CD4-positive, CD25-positive, alpha-beta regulatory T cell (primary cell): ENCODE results near the gene TOMM22. TPM values are rescaled to one million over a fixed set of nuclear protein-coding genes. Genes with fewer than 3 reads are reported as not detected.
"Not testable (repeated sequence)": the region's sequence is repeated elsewhere in the genome, so short reads cannot be mapped to it uniquely, and the experiment has no call there.

Experiments
- ATAC-seq, 2 donors: fragments of 150-1000 bp; cut with Tn5 transposase; one replicate each; pipeline ENCODE4 v1.10.0; 2021; ENCODE audit warnings: low read depth in 2 of 2, moderate number of reproducible peaks in 2 of 2, moderate library complexity in 1 of 2
- DNase-seq, 3 donors: peaks; one replicate each; pipeline versions ENCODE4 v3.0.0 to v3.0.0-alpha.2; 2012 to 2022; ENCODE audit warnings: mixed read lengths in 1 of 3
- H3K27ac ChIP-seq: one replicate; pipeline ENCODE4 v1.7.0; 2013; ENCODE audit warnings: mild to moderate bottlenecking, low read length; ENCODE audit not compliant: insufficient read depth, poor library complexity, severe bottlenecking
- H3K27me3 ChIP-seq: one replicate; pipeline ENCODE4 v1.7.0; 2013; ENCODE audit warnings: low read length; ENCODE audit not compliant: control insufficient read depth, insufficient read depth
- H3K36me3 ChIP-seq: one replicate; pipeline ENCODE4 v1.7.0; 2013; ENCODE audit warnings: mild to moderate bottlenecking, low read length, moderate library complexity; ENCODE audit not compliant: control insufficient read depth, insufficient read depth
- H3K4me1 ChIP-seq: 2 replicates; pipeline ENCODE4 v1.7.0; 2013; ENCODE audit warnings: mild to moderate bottlenecking, low read length; ENCODE audit not compliant: insufficient read depth, control insufficient read depth, poor library complexity, severe bottlenecking
- H3K4me3 ChIP-seq: one replicate; pipeline ENCODE4 v1.7.0; 2013; ENCODE audit warnings: low read depth, mild to moderate bottlenecking, low read length, moderate library complexity
- H3K9me3 ChIP-seq, 2 experiments: 1 replicate in 1 of 2; 2 replicates in 1 of 2; pipeline ENCODE4 v1.7.0; 2013; ENCODE audit warnings: low read length in 2 of 2, mild to moderate bottlenecking in 1 of 2, moderate library complexity in 1 of 2; ENCODE audit not compliant: control insufficient read depth in 2 of 2
- H3K27ac Mint-ChIP-seq, 3 donors: one replicate each; pipeline ENCODE4 v1.8.0; 2020 to 2022; ENCODE audit warnings: mild to moderate bottlenecking in 3 of 3, mixed read lengths in 3 of 3, moderate library complexity in 2 of 3
- H3K27me3 Mint-ChIP-seq: one replicate; pipeline ENCODE4 v1.8.0; 2022; ENCODE audit warnings: mild to moderate bottlenecking, mixed read lengths
- H3K36me3 Mint-ChIP-seq: one replicate; pipeline ENCODE4 v1.8.0; 2020; ENCODE audit warnings: mixed read lengths
- H3K4me1 Mint-ChIP-seq, 4 donors: one replicate each; pipeline ENCODE4 v1.8.0; 2020 to 2022; ENCODE audit warnings: mixed read lengths in 4 of 4, mild to moderate bottlenecking in 1 of 4
- H3K4me3 Mint-ChIP-seq, 4 donors: one replicate each; pipeline ENCODE4 v1.8.0; 2020 to 2022; ENCODE audit warnings: mild to moderate bottlenecking in 4 of 4, mixed read lengths in 4 of 4, moderate library complexity in 3 of 4
- H3K9me3 Mint-ChIP-seq, 7 donors: one replicate each; pipeline ENCODE4 v1.8.0; 2020 to 2022; ENCODE audit warnings: mixed read lengths in 7 of 7, mild to moderate bottlenecking in 3 of 7, moderate library complexity in 2 of 7
- polyA plus RNA-seq, 4 donors: library from polyadenylated mRNA; unstranded; fragments of 300-500 nt; fragmentation: Illumina TruSeq; gene quantifications; one replicate each; pipeline ENCODE4 v1.2.3, GENCODE V29; 2021
- total RNA-seq: library from RNA; stranded (reverse); gene quantifications from one replicate; pipeline ENCODE4 v1.2.3, GENCODE V29; 2022

TOMM22 gene
- total RNA-seq (58.4 TPM), polyA plus RNA-seq (10 to 100 TPM; 61.6 to 72.7 (median 65.7) TPM)

- H3K9me3 Mint-ChIP-seq: no peaks in the 10 kb centered on the region
- H3K27me3 ChIP-seq: no peaks in the 10 kb centered on the region
- H3K27ac Mint-ChIP-seq: peak within 1 kb of the TSS; percentile 97 to 99 (median 97)
- peaks cover 33% of the 10 kb centered on the region for H3K36me3 ChIP-seq
- H3K27me3 Mint-ChIP-seq: peaks cover 5% of the 10 kb centered on the region
- DNase-seq: peak; percentile 77 to 89 (median 83)
- peaks cover 11% of the 10 kb centered on the region for H3K36me3 Mint-ChIP-seq
- peak within 1 kb of the TSS; percentile 89 for H3K4me3 ChIP-seq
- H3K4me1 ChIP-seq: peaks cover 17% of the 10 kb centered on the region
- H3K9me3 ChIP-seq: no peaks in the 10 kb centered on the region
- ATAC-seq: peak; percentile 90 to 92
- peaks cover 6 to 21% (median 15%) of the 10 kb centered on the region in 4 donors for H3K4me1 Mint-ChIP-seq
- H3K27ac ChIP-seq: peak within 1 kb of the TSS; percentile 85
- peak within 1 kb of the TSS; percentile 98 to 100 (median 98) for H3K4me3 Mint-ChIP-seq
Measured at GRCh38 chr22:38681582-38682335, at the start of gene TOMM22. Gene TOMM22 (plus strand): TSS chr22:38681957. CDS start chr22:38681979, 22 bp downstream.

GRCh38 chr22:38632528-38632927, 49.2 kb upstream of the TOMM22 start:
- peaks cover 18% of the 10 kb centered on the region for H3K27me3 Mint-ChIP-seq
- ATAC-seq: no peak
- Histone ChIP-seq H3K27ac (no peak overlapping the region), H3K4me3 (no peak overlapping the region), H3K27me3 (no peaks in the 10 kb centered on the region), H3K9me3 (no peaks in the 10 kb centered on the region), H3K4me1 (no peaks in the 10 kb centered on the region), H3K36me3 (no peaks in the 10 kb centered on the region)
- DNase-seq: no peak
- peak overlapping the region in 2 of 3 donors; percentile 15 to 77 for H3K27ac Mint-ChIP-seq
- H3K4me3 Mint-ChIP-seq: no peak overlapping the region
- H3K36me3 Mint-ChIP-seq: no peaks in the 10 kb centered on the region
- peaks cover 0 to 1% (median 0%) of the 10 kb centered on the region in 7 donors for H3K9me3 Mint-ChIP-seq
- peaks cover 4 to 10% (median 8%) of the 10 kb centered on the region in 4 donors for H3K4me1 Mint-ChIP-seq

GRCh38 chr22:38638216-38638615, 43.5 kb upstream of the TOMM22 start:
- no peak overlapping the region for H3K4me3 ChIP-seq
- no peaks in the 10 kb centered on the region for H3K36me3 Mint-ChIP-seq
- peaks cover 0 to 2% (median 0%) of the 10 kb centered on the region in 7 donors for H3K9me3 Mint-ChIP-seq
- H3K4me3 Mint-ChIP-seq: no peak overlapping the region
- H3K4me1 ChIP-seq: no peaks in the 10 kb centered on the region
- no peak for ATAC-seq
- DNase-seq: no peak
- peaks cover 8% of the 10 kb centered on the region for H3K27me3 Mint-ChIP-seq
- H3K4me1 Mint-ChIP-seq: peaks cover 0 to 4% (median 0%) of the 10 kb centered on the region in 4 donors
- no peaks in the 10 kb centered on the region for H3K36me3 ChIP-seq
- no peaks in the 10 kb centered on the region for H3K9me3 ChIP-seq
- no peak overlapping the region for H3K27ac ChIP-seq
- H3K27ac Mint-ChIP-seq: peak overlapping the region in 1 of 3 donors; percentile 44
- no peaks in the 10 kb centered on the region for H3K27me3 ChIP-seq

GRCh38 chr22:38638728-38639127, 43.0 kb upstream of the TOMM22 start:
- DNase-seq (no peak), ATAC-seq (no peak)
- Mint-ChIP-seq H3K4me1 (peaks cover 0 to 4% (median 0%) of the 10 kb centered on the region in 4 donors), H3K27me3 (peaks cover 8% of the 10 kb centered on the region), H3K9me3 (peaks cover 0 to 2% (median 0%) of the 10 kb centered on the region in 7 donors), H3K36me3 (no peaks in the 10 kb centered on the region), H3K27ac (no peak overlapping the region), H3K4me3 (no peak overlapping the region)
- H3K27me3 ChIP-seq: no peaks in the 10 kb centered on the region
- H3K36me3 ChIP-seq: no peaks in the 10 kb centered on the region
- H3K4me1 ChIP-seq: no peaks in the 10 kb centered on the region
- H3K9me3 ChIP-seq: no peaks in the 10 kb centered on the region
- no peak overlapping the region for H3K27ac ChIP-seq
- H3K4me3 ChIP-seq: no peak overlapping the region

GRCh38 chr22:38641476-38642040, 40.2 kb upstream of the TOMM22 start:
- no peaks in the 10 kb centered on the region for H3K36me3 ChIP-seq
- no peak overlapping the region for H3K4me3 Mint-ChIP-seq
- peaks cover 4% of the 10 kb centered on the region for H3K27me3 Mint-ChIP-seq
- H3K4me1 Mint-ChIP-seq: peaks cover 0 to 4% (median 0%) of the 10 kb centered on the region in 4 donors
- no peak overlapping the region for H3K4me3 ChIP-seq
- no peaks in the 10 kb centered on the region for H3K4me1 ChIP-seq
- H3K27me3 ChIP-seq: no peaks in the 10 kb centered on the region
- DNase-seq (no peak), ATAC-seq (no peak)
- H3K27ac Mint-ChIP-seq: no peak overlapping the region
- peaks cover 0 to 2% (median 0%) of the 10 kb centered on the region in 7 donors for H3K9me3 Mint-ChIP-seq
- H3K36me3 Mint-ChIP-seq: no peaks in the 10 kb centered on the region
- H3K27ac ChIP-seq: no peak overlapping the region
- no peaks in the 10 kb centered on the region for H3K9me3 ChIP-seq

GRCh38 chr22:38644245-38644644, 37.5 kb upstream of the TOMM22 start:
- H3K4me3 Mint-ChIP-seq, H3K4me1 ChIP-seq, H3K27ac Mint-ChIP-seq, H3K9me3 Mint-ChIP-seq, H3K27me3 ChIP-seq, H3K4me3 ChIP-seq, H3K36me3 Mint-ChIP-seq, H3K9me3 ChIP-seq, H3K36me3 ChIP-seq, H3K27ac ChIP-seq, H3K4me1 Mint-ChIP-seq, H3K27me3 Mint-ChIP-seq, DNase-seq: not testable (repeated sequence)
- peak; percentile 45 to 50 for ATAC-seq

GRCh38 chr22:38645430-38645829, 36.3 kb upstream of the TOMM22 start:
- peaks cover 0 to 4% (median 2%) of the 10 kb centered on the region in 4 donors for H3K4me1 Mint-ChIP-seq
- H3K36me3 ChIP-seq: no peaks in the 10 kb centered on the region
- no peaks in the 10 kb centered on the region for H3K27me3 Mint-ChIP-seq
- H3K36me3 Mint-ChIP-seq: no peaks in the 10 kb centered on the region
- H3K9me3 Mint-ChIP-seq: peaks cover 0 to 2% (median 0%) of the 10 kb centered on the region in 7 donors
- H3K27ac ChIP-seq: no peak overlapping the region
- H3K27ac Mint-ChIP-seq: no peak overlapping the region
- DNase-seq (no peak), ATAC-seq (no peak)
- H3K4me1 ChIP-seq: no peaks in the 10 kb centered on the region
- H3K27me3 ChIP-seq: no peaks in the 10 kb centered on the region
- no peak overlapping the region for H3K4me3 Mint-ChIP-seq
- H3K4me3 ChIP-seq: no peak overlapping the region
- H3K9me3 ChIP-seq: no peaks in the 10 kb centered on the region
